Adrenal gland (tissue), 12 donors: ENCODE measurements around the gene CREM. TPM values are rescaled to one million over a fixed set of nuclear protein-coding genes. Genes with fewer than 3 reads are reported as not detected.

Experiments used
- DNase-seq, 7 donors: peaks; one replicate each; pipeline ENCODE4 v3.0.0-alpha.2; 2019 to 2020
- H3K27ac ChIP-seq, 5 donors: fragments of 200-600 bp; sonication (generic) in 4 of 5; 1 replicate in 3 of 5; 2 replicates in 2 of 5; pipeline versions ENCODE4 v1.5.1 to v1.8.0; 2016 to 2020; ENCODE audit warnings: mild to moderate bottlenecking in 1 of 5
- H3K27me3 ChIP-seq: fragments of 200-600 bp; 2 replicates; pipeline ENCODE4 v1.8.0; 2021
- H3K36me3 ChIP-seq, 2 donors: fragments of 200-600 bp; replicated peaks in 1 of 2; 1 replicate in 1 of 2; 2 replicates in 1 of 2; pipeline versions ENCODE4 v1.5.1 to v1.8.0; 2018 to 2022
- H3K4me1 ChIP-seq, 2 donors: fragments of 200-600 bp; replicated peaks in 1 of 2; 1 replicate in 1 of 2; 2 replicates in 1 of 2; pipeline versions ENCODE4 v1.5.1 to v1.8.0; 2018 to 2021
- H3K4me3 ChIP-seq, 4 donors: fragments of 200-600 bp; sonication (generic) in 3 of 4; one replicate each; pipeline ENCODE4 v1.5.1; 2016 to 2018
- H3K9me3 ChIP-seq, 3 donors: fragments of 200-600 bp; sonication (generic) in 1 of 3; replicated peaks in 1 of 3; 1 replicate in 2 of 3; 2 replicates in 1 of 3; pipeline versions ENCODE4 v1.5.1 to v1.8.0; 2016 to 2021
- CTCF ChIP-seq, 6 experiments: fragments of 450-650 bp in 4 of 6; fragments of 200-600 bp in 2 of 6; sonication (generic) in 1 of 6; IDR thresholded peaks; 1 replicate in 5 of 6; 2 replicates in 1 of 6; pipeline versions ENCODE4 v1.5.1 to v1.8.0; 2016 to 2021; ENCODE audit warnings: antibody characterized with exemption in 6 of 6, mild to moderate bottlenecking in 2 of 6, moderate library complexity in 1 of 6
- POLR2A ChIP-seq, 2 donors: fragments of 450-650 bp; IDR thresholded peaks; one replicate each; pipeline ENCODE4 v1.6.1; 2017; ENCODE audit warnings: antibody characterized with exemption in 2 of 2, mild to moderate bottlenecking in 2 of 2, moderate library complexity in 1 of 2
- WGBS, 4 donors: extraction: QIAGEN DNeasy Blood & Tissue Kit in 2 of 4; methylation state at CpG; one replicate each; pipeline versions ENCODE4 v1.1.5 to v1.1.7; 2013 to 2017; 5-methylcytosine and 5-hydroxymethylcytosine counted together
- intact Hi-C, 2 donors: fragments of 100-400 bp; cut with DNase I; formaldehyde crosslinking; loops; one replicate each; pipeline versions ENCODE4 v1.14.1 to v1.15.0; 2022 to 2023
- polyA plus RNA-seq, 3 donors: library from polyadenylated mRNA; stranded (reverse); fragments of 200-250 nt in 2 of 3; fragments of 350-450 nt in 1 of 3; fragmentation: Illumina TruSeq in 1 of 3; extraction: RNeasy Lipid Tissue Mini Kit (QIAGEN cat#74804) in 1 of 3; gene quantifications; one replicate each; pipeline ENCODE4 v1.2.3, GENCODE V29; 2013 to 2014
- total RNA-seq, 9 donors: library from RNA; depleted of rRNA in 4 of 9; stranded (reverse); fragments of >200 nt in 4 of 9; fragments of 120-200 nt in 1 of 9; fragmentation: NEBNext Ultra II Directional in 1 of 9; extraction: Animal tissue kit (Norgen Biotek cat#: 25700) in 1 of 9; gene quantifications; one replicate each; pipeline versions ENCODE4 v1.1.0 to v1.2.4, GENCODE V29; 2013 to 2023
- donor health status: healthy with polysubstance abuse.
- donor health status: Bipolar disorder and iron deficiency.
- donor health status: DM: yes; HTN: yes; CAD: no.
- donor health status: DM: no; HTN: no; CAD: no.
- donor health status: DM: no; HTN: no; CAD: no.
- donor health status: DM: yes; HTN: yes; CAD: no.

Gene CREM
- total and polyA plus RNA-seq, 12 donors, result 75.2 to 340 (median 119) TPM

- no peaks in the 10 kb centered on the region for H3K36me3 ChIP-seq
- H3K9me3 ChIP-seq, result no peaks in the 10 kb centered on the region
- no peak overlapping the region for H3K4me3 ChIP-seq
- no peak for TF ChIP-seq POLR2A (IDR thresholded peaks at IDR 0.05)
- no peak for TF ChIP-seq CTCF (IDR thresholded peaks at IDR 0.05)
- DNase-seq, result peak in 1 of 7 donors; percentile 11
- H3K4me1 ChIP-seq, result peaks cover 6 to 23% of the 10 kb centered on the region in 2 donors
- intact Hi-C loops, result loop anchor here in 1 of 2 donors (5.0 kb wide), 1 partner anchor 98 kb away; no protein-coding TSS in a partner anchor
- no peak overlapping the region for H3K27ac ChIP-seq
- no peaks in the 10 kb centered on the region for H3K27me3 ChIP-seq
- WGBS, 4 donors, result 64 to 73% (median 68%) methylated on average over 6 of the region's 6 CpGs
These were observed 2.1 kb upstream of the CREM start for GRCh38 chr10:35124540-35124939.

GRCh38 chr10:35126062-35126529 lies 550 bp upstream of the CREM start:
- 73 to 88% (median 75%) methylated on average over 8 to 13 of the region's 13 CpGs for WGBS, 4 donors
- peak overlapping the region in 1 of 4 donors; percentile 88 for H3K4me3 ChIP-seq
- TF ChIP-seq POLR2A (IDR thresholded peaks at IDR 0.05) (no peak), CTCF (IDR thresholded peaks at IDR 0.05) (no peak)
- H3K36me3 ChIP-seq, result no peaks in the 10 kb centered on the region
- peak in 2 of 7 donors; percentile 40 to 65 for DNase-seq
- no peaks in the 10 kb centered on the region for H3K9me3 ChIP-seq
- intact Hi-C loops, result no loop called here
- H3K4me1 ChIP-seq, result peaks cover 6 to 38% of the 10 kb centered on the region in 2 donors
- H3K27me3 ChIP-seq, result no peaks in the 10 kb centered on the region
- H3K27ac ChIP-seq, result peak overlapping the region; percentile 99 to 100 (median 100)

- Histone ChIP-seq H3K9me3 (no peaks in the 10 kb centered on the region), H3K4me1 (peaks cover 6 to 49% of the 10 kb centered on the region in 2 donors), H3K27me3 (no peaks in the 10 kb centered on the region), H3K4me3 (peak overlapping the region; percentile 55 to 93 (median 82)), H3K27ac (peak overlapping the region; percentile 99 to 100 (median 100)), H3K36me3 (no peaks in the 10 kb centered on the region)
- no peak for TF ChIP-seq POLR2A (IDR thresholded peaks at IDR 0.05)
- TF ChIP-seq CTCF (IDR thresholded peaks at IDR 0.05), result no peak
- WGBS, 4 donors, result 0 to 1% (median 0%) methylated on average over 14 to 56 of the region's 56 CpGs
- intact Hi-C loops, result no loop called here
- peak; percentile 61 to 81 (median 69) for DNase-seq
These were observed 744 bp downstream of the CREM start for GRCh38 chr10:35127289-35127891.

GRCh38 chr10:35129185-35129674 lies 2.6 kb downstream of the CREM start:
- Histone ChIP-seq H3K4me3 (peak overlapping the region in 1 of 4 donors; percentile 88), H3K27ac (peak overlapping the region; percentile 99 to 100 (median 100)), H3K27me3 (no peaks in the 10 kb centered on the region), H3K36me3 (no peaks in the 10 kb centered on the region), H3K9me3 (no peaks in the 10 kb centered on the region), H3K4me1 (peaks cover 6 to 60% of the 10 kb centered on the region in 2 donors)
- no peak for TF ChIP-seq CTCF (IDR thresholded peaks at IDR 0.05)
- TF ChIP-seq POLR2A (IDR thresholded peaks at IDR 0.05), result no peak
- intact Hi-C loops, result no loop called here
- WGBS, 4 donors, result 72 to 80% (median 76%) methylated on average over 1 of the region's 1 CpG
- no peak for DNase-seq
